HepG2 (cell line): ENCODE results near the gene NFATC2.

Experiments used
- POLR2AphosphoS5 ChIP-seq: IDR thresholded peaks from 2 replicates; pipeline ENCODE4 v1.6.1; 2012; ENCODE audit warnings: low read depth, low read length
- SYNCRIP ChIP-seq: fragments of 200-400 bp; formaldehyde crosslinking; IDR thresholded peaks from 2 replicates; pipeline ENCODE4 v1.6.1; 2018; ENCODE audit warnings: mild to moderate bottlenecking, low read depth, low read length; ENCODE audit not compliant: insufficient read depth
- TF ChIP-seq, protein P1 (sequence below): sonication (generic); formaldehyde crosslinking; IDR thresholded peaks from 2 replicates; pipeline ENCODE4 v1.5.0; 2020; ENCODE audit warnings: mild to moderate bottlenecking, missing genetic modification reagents, moderate library complexity

DNA sequence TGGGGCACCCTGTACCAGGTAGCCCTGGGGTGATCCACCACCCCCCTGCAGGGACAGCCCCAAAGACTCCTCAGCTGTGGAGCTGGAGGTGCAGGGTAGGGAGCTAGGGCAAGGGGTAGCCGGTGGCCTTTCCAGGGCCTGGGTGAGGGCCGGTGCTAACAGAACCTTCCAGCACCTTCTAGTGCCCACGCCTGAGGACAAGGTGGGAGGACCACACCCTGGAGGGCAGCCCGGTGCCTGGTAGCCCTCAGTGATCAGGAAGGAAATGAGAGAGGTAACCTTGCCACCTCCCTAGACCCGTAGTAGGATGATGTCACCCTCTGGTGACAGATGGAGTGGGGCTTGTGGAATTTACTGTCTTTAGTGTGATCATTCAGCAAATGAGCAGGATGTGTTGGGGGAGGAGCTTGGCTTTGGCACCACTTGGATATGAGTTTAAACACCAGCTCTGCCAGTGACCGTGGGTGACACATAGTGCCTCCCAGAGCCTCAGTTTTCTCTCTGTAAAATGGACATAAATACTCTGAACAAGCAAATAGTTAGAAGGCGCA lies 187.7 kb downstream of the NFATC2 start:
- no peak for TF ChIP-seq POLR2AphosphoS5
- TF ChIP-seq, protein P1, sequence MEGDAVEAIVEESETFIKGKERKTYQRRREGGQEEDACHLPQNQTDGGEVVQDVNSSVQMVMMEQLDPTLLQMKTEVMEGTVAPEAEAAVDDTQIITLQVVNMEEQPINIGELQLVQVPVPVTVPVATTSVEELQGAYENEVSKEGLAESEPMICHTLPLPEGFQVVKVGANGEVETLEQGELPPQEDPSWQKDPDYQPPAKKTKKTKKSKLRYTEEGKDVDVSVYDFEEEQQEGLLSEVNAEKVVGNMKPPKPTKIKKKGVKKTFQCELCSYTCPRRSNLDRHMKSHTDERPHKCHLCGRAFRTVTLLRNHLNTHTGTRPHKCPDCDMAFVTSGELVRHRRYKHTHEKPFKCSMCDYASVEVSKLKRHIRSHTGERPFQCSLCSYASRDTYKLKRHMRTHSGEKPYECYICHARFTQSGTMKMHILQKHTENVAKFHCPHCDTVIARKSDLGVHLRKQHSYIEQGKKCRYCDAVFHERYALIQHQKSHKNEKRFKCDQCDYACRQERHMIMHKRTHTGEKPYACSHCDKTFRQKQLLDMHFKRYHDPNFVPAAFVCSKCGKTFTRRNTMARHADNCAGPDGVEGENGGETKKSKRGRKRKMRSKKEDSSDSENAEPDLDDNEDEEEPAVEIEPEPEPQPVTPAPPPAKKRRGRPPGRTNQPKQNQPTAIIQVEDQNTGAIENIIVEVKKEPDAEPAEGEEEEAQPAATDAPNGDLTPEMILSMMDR (CRISPR knock-in tag), result no peak
- no peak for TF ChIP-seq SYNCRIP
